Pancreas (tissue), 10 donors: ENCODE results near the gene TSPAN17. TPM values are rescaled to one million over a fixed set of nuclear protein-coding genes. Genes with fewer than 3 reads are reported as not detected.
"Not testable (repeated sequence)": the region's sequence is repeated elsewhere in the genome, so short reads cannot be mapped to it uniquely, and the experiment has no call there.

Experiments used
- ATAC-seq, 4 donors: fragments of 200-7000 bp; cut with Tn5 transposase; one replicate each; pipeline versions ENCODE4 v1.8.0 to v1.9.1; 2020; ENCODE audit warnings: mild to moderate bottlenecking in 4 of 4, moderate library complexity in 4 of 4
- DNase-seq, 6 donors: peaks; one replicate each; pipeline ENCODE4 v3.0.0-alpha.2; 2020
- FAIRE-seq: peaks from 2 replicates; lab custom pipeline; 2012; peaks lifted over from hg19 to GRCh38; lab: Jason Lieb, UNC
- H3K27ac ChIP-seq, 4 donors: fragments of 200-600 bp; sonication (generic); 1 replicate in 3 of 4; 2 replicates in 1 of 4; pipeline versions ENCODE4 v1.5.0 to v1.8.0; 2020
- H3K27me3 ChIP-seq, 4 donors: fragments of 200-600 bp; one replicate each; pipeline ENCODE4 v1.8.0; 2021
- H3K36me3 ChIP-seq, 3 donors: fragments of 200-600 bp; sonication (generic) in 1 of 3; one replicate each; pipeline versions ENCODE4 v1.5.0 to v1.8.0; 2020 to 2021
- H3K4me1 ChIP-seq, 3 donors: fragments of 200-600 bp; one replicate each; pipeline ENCODE4 v1.8.0; 2021
- H3K4me3 ChIP-seq, 4 donors: fragments of 200-600 bp; sonication (generic) in 2 of 4; one replicate each; pipeline versions ENCODE4 v1.5.0 to v1.8.0; 2020 to 2021
- H3K9me3 ChIP-seq, 4 donors: fragments of 200-600 bp; one replicate each; pipeline ENCODE4 v1.8.0; 2021
- WGBS, 2 donors: extraction: QIAGEN DNeasy Blood & Tissue Kit; methylation state at CpG; one replicate each; pipeline ENCODE4 v1.1.7; 2013; 5-methylcytosine and 5-hydroxymethylcytosine counted together
- intact Hi-C, 3 donors: fragments of 100-400 bp; cut with DNase I; formaldehyde crosslinking; loops; one replicate each; pipeline versions ENCODE4 v1.11.1 to v1.14.2; 2022
- polyA plus RNA-seq, 2 donors: library from polyadenylated mRNA; stranded (reverse); fragments of 200-250 nt; gene quantifications; one replicate each; pipeline ENCODE4 v1.2.3, GENCODE V29; 2013
- total RNA-seq, 6 donors: library from RNA; stranded (reverse); fragmentation: NEBNext Ultra II Directional in 4 of 6; extraction: Animal tissue kit (Norgen Biotek cat#: 25700) in 4 of 6; gene quantifications; one replicate each; pipeline versions ENCODE4 v1.2.1 to v1.2.4, GENCODE V29; 2021 to 2023
- TF ChIP-seq, protein P1 (sequence below), 4 donors: fragments of 200-600 bp; sonication (generic) in 3 of 4; IDR thresholded peaks; one replicate each; pipeline versions ENCODE4 v1.5.0 to v1.8.0; 2021; ENCODE audit warnings: antibody characterized with exemption in 4 of 4
- donor health status: healthy with polysubstance abuse.
- donor health status: DM: no; HTN: no; CAD: no; lungs with moderate emphysema.
- donor health status: DM: no; HTN: no; CAD: no.
- donor health status: control.
- donor health status: control.
- donor health status: Bipolar disorder and iron deficiency.
- donor health status: DM: yes; HTN: yes; CAD: no.
- donor health status: DM: no; HTN: no; CAD: no.
- donor health status: DM: no; HTN: no; CAD: no.
- donor health status: DM: yes; HTN: yes; CAD: no.

TSPAN17 gene
- total and polyA plus RNA-seq, 8 donors = 12.4 to 30.1 (median 18.7) TPM

DNA sequence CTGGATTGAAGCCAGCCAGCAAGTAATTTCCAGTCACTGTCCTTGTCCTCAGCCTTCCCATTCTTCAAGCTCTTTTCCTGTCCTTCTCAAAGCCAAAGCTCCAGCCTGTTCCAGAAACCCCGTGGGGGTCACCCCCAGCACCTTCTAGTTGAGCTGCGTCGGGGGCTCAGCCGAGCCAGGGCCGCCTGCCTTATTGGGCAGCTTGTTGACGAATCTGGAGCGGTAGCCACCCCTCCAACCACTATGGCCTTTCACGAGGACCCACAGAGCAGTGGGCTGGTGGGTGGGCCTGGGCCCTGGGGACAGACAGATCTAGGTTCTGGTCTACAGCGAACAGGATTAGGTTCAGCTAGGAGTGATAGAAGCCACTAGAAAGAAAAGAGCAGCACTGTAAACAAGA is 47.3 kb downstream of the TSPAN17 start:
- FAIRE-seq (no peak), ATAC-seq (no peak), DNase-seq (no peak)
- 70 to 80% methylated on average over 9 of the region's 9 CpGs for whole genome bisulfite sequencing, 2 donors
- Histone ChIP-seq H3K4me1 (peaks cover 0 to 2% (median 0%) of the 10 kb centered on the region in 3 donors), H3K27ac (no peak overlapping the region), H3K4me3 (no peak overlapping the region), H3K27me3 (no peaks in the 10 kb centered on the region), H3K9me3 (no peaks in the 10 kb centered on the region), H3K36me3 (no peaks in the 10 kb centered on the region)
- TF ChIP-seq, protein P1, sequence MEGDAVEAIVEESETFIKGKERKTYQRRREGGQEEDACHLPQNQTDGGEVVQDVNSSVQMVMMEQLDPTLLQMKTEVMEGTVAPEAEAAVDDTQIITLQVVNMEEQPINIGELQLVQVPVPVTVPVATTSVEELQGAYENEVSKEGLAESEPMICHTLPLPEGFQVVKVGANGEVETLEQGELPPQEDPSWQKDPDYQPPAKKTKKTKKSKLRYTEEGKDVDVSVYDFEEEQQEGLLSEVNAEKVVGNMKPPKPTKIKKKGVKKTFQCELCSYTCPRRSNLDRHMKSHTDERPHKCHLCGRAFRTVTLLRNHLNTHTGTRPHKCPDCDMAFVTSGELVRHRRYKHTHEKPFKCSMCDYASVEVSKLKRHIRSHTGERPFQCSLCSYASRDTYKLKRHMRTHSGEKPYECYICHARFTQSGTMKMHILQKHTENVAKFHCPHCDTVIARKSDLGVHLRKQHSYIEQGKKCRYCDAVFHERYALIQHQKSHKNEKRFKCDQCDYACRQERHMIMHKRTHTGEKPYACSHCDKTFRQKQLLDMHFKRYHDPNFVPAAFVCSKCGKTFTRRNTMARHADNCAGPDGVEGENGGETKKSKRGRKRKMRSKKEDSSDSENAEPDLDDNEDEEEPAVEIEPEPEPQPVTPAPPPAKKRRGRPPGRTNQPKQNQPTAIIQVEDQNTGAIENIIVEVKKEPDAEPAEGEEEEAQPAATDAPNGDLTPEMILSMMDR (IDR thresholded peaks at IDR 0.05) = no peak
- intact Hi-C loops = no loop called here

DNA sequence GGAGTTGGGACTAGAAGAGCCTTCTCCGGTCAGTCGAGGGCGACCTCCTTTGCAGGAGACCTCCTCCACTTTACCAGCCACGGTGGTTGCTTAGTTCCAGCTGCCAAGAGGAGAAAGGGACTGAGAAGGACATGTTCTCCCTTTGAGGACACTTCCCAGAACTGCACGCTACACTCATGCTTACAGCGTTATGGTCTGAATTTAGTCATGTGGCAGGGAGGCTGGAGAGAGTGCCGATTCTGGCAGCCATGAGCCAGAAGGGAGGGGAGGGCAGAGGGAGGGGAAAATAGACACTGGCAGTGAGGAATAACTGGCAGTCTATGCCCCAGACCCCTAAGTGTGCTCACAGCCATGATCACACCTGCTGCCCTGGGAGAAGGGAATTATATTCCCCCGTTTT is 47.8 kb downstream of the TSPAN17 start:
- WGBS, 2 donors = 53 to 68% methylated on average over 8 of the region's 8 CpGs
- Histone ChIP-seq H3K27ac (no peak overlapping the region), H3K36me3 (no peaks in the 10 kb centered on the region), H3K27me3 (peaks cover 0 to 2% (median 0%) of the 10 kb centered on the region in 4 donors), H3K9me3 (no peaks in the 10 kb centered on the region), H3K4me1 (peaks cover 0 to 2% (median 0%) of the 10 kb centered on the region in 3 donors), H3K4me3 (no peak overlapping the region)
- DNase-seq = no peak
- intact Hi-C loops = no loop called here
- TF ChIP-seq, protein P1 (IDR thresholded peaks at IDR 0.05) = no peak
- no peak for FAIRE-seq
- no peak for ATAC-seq

DNA sequence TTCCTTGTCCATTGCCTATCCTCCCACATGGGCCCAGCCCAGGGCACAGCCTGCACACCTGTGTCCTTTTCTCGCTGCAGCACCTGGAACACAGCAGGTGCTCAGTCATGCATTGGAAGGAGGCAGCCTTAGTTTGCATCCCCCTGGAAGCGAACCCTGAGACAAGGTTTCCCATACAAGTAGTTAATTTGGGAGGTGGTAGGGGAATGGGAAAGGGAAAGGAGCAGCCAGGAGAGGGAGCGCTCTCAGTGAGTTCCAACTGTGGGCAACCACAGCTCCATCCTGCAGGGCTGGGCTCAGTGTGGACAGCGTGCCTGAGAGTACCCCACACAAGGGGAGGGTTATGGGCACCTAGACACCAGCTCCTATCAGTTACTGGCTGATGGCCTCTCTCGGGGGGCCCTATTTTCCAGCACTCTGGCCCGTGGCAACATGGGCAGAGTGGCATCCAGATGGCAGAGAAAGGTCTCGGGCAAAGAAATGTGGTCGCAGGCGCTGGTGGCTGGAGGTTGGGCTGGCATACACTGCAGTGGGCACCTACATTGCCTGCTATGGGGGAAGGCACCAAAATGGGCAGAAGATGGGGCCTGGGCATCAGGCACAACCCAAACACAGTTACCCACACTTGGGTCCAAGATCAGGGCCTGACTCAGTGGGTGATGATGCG is 50.1 kb downstream of the TSPAN17 start:
- peaks cover 0 to 2% (median 0%) of the 10 kb centered on the region in 4 donors for H3K27me3 ChIP-seq
- intact Hi-C loops = no loop called here
- FAIRE-seq (no peak), DNase-seq (no peak), ATAC-seq (no peak)
- no peaks in the 10 kb centered on the region for H3K9me3 ChIP-seq
- no peak overlapping the region for H3K4me3 ChIP-seq
- no peaks in the 10 kb centered on the region for H3K36me3 ChIP-seq
- no peak overlapping the region for H3K27ac ChIP-seq
- 71 to 81% methylated on average over 10 of the region's 10 CpGs for WGBS, 2 donors
- TF ChIP-seq, protein P1 (IDR thresholded peaks at IDR 0.05) = no peak
- peaks cover 0 to 2% (median 0%) of the 10 kb centered on the region in 3 donors for H3K4me1 ChIP-seq

DNA sequence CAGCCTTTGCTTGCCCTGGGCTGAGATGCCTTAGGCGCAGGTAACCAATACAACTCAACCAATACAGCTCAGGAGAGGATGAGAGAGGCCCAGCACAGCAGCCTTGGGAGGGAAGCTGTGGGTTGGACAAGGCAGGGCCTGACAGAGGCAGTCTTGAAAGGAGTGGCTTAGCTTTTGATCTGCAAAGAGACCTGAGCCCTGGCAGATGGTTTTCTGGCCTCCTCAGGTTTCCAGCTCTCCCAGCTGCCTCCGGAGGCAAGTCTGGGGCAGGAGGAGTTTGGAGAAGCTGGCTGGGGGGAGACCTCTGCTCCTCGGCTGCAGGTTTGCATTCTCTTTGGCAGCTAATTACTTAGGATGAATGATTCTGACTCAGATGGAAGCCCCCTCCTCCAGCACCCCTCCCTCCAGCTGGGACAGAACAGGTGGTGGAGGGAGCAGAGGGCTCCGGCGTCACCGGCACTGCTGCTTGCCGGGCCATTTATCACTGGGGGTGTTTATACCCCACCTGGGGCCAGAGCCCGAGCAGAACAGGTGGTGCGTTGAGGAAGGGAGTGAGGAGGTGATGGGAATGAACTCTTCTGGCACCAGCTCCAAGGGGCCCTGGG is 50.8 kb downstream of the TSPAN17 start:
- intact Hi-C loops = no loop called here
- Histone ChIP-seq H3K36me3 (no peaks in the 10 kb centered on the region), H3K4me1 (peaks cover 0 to 1% (median 0%) of the 10 kb centered on the region in 3 donors), H3K4me3 (no peak overlapping the region), H3K9me3 (no peaks in the 10 kb centered on the region), H3K27me3 (peaks cover 0 to 2% (median 0%) of the 10 kb centered on the region in 4 donors), H3K27ac (no peak overlapping the region)
- 31 to 35% methylated on average over 9 of the region's 9 CpGs for WGBS, 2 donors
- no peak for FAIRE-seq
- TF ChIP-seq, protein P1 (IDR thresholded peaks at IDR 0.05) = no peak
- ATAC-seq = no peak
- no peak for DNase-seq

DNA sequence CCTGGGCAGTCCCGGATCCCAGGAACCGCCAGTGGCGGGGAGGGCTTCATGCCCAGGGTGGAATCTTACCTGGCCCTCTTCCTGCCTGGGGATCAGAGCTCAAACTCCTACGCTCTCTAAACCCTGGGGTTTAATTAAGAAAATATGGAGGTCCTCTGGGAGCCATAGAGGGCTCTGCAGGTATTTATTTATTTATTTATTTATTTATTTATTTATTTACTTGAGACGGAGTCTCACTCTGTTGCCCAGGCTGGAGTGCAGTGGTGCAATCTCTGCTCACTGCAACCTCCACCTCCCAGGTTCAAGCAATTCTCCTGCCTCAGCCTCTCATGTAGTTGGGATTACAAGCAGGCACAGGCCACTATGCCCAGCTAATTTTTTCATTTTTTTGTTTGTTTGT is 52.2 kb downstream of the TSPAN17 start:
- intact Hi-C loops, DNase-seq, H3K4me3 ChIP-seq, H3K9me3 ChIP-seq, H3K4me1 ChIP-seq, H3K27me3 ChIP-seq, H3K36me3 ChIP-seq, FAIRE-seq, H3K27ac ChIP-seq, ATAC-seq: not testable (repeated sequence)
- WGBS, 2 donors = 79 to 87% methylated on average over 5 of the region's 5 CpGs
